Right kidney (tissue), 1 donor: ENCODE results near the gene EIF3B.
"Not testable (repeated sequence)": the region's sequence is repeated elsewhere in the genome, so short reads cannot be mapped to it uniquely, and the experiment has no call there.

Experiments
- DNase-seq: peaks from one replicate; pipeline ENCODE4 v3.0.0-alpha.2; 2016

EIF3B gene

GRCh38 chr7:2376351-2377154, 21.9 kb downstream of the EIF3B start:
- no peak for DNase-seq

- DNase-seq, result not testable (repeated sequence)
These were observed 22.9 kb downstream of the EIF3B start for GRCh38 chr7:2377492-2377891.

GRCh38 chr7:2378125-2378524, 23.5 kb downstream of the EIF3B start:
- DNase-seq, result not testable (repeated sequence)

GRCh38 chr7:2379161-2379560, 24.5 kb downstream of the EIF3B start:
- DNase-seq, result no peak

GRCh38 chr7:2379821-2380450, 25.3 kb downstream of the EIF3B start:
- no peak for DNase-seq

GRCh38 chr7:2380461-2380860, 25.8 kb downstream of the EIF3B start:
- DNase-seq, result no peak

- DNase-seq, result no peak
These were observed 26.6 kb downstream of the EIF3B start for GRCh38 chr7:2381227-2381626.

GRCh38 chr7:2381881-2382509, 27.4 kb downstream of the EIF3B start:
- no peak for DNase-seq

- DNase-seq, result no peak
These were observed 29.1 kb downstream of the EIF3B start for GRCh38 chr7:2383543-2384274.

GRCh38 chr7:2384354-2385243, 30.0 kb downstream of the EIF3B start:
- DNase-seq, result no peak

- DNase-seq, result not testable (repeated sequence)
These were observed 31.5 kb downstream of the EIF3B start for GRCh38 chr7:2386122-2386521.

GRCh38 chr7:2386964-2387669, 32.5 kb downstream of the EIF3B start:
- no peak for DNase-seq

GRCh38 chr7:2387897-2388636, 33.4 kb downstream of the EIF3B start:
- DNase-seq, result no peak

GRCh38 chr7:2388637-2388954, 34.0 kb downstream of the EIF3B start:
- DNase-seq, result no peak

- peak; percentile 44 for DNase-seq
These were observed 35.6 kb downstream of the EIF3B start for GRCh38 chr7:2390020-2390816.

- no peak for DNase-seq
These were observed 39.1 kb downstream of the EIF3B start for GRCh38 chr7:2393706-2394105.

GRCh38 chr7:2394566-2395082, 40.0 kb downstream of the EIF3B start:
- DNase-seq, result no peak

GRCh38 chr7:2398506-2398905, 43.9 kb downstream of the EIF3B start:
- no peak for DNase-seq

- peak; percentile 74 for DNase-seq
These were observed 45.4 kb downstream of the EIF3B start for GRCh38 chr7:2399848-2400587.
